ENCODE results near the gene ACKR4. TPM values are rescaled to one million over a fixed set of nuclear protein-coding genes. Genes with fewer than 3 reads are reported as not detected.
"Not testable (repeated sequence)": the region's sequence is repeated elsewhere in the genome, so short reads cannot be mapped to it uniquely, and the experiment has no call there.

The ACKR4 gene
- polyA plus RNA-seq = 1 to 10 TPM in 2 of 3 donors, under 1 TPM in 1; 0.60 to 2.6 (median 1.2) TPM

GRCh38 chr3:132596816-132597433 lies at the start of gene ACKR4:
Gene ACKR4, plus strand, starts transcription at chr3:132597270. Its CDS starts 3,128 bp downstream, at chr3:132600398.
- WGBS, 3 donors = 19 to 43% (median 34%) methylated on average over 2 of the region's 2 CpGs

GRCh38 chr3:132549169-132549568 lies 47.9 kb upstream of the ACKR4 start:
- 60 to 93% (median 88%) methylated on average over 8 of the region's 8 CpGs for WGBS, 3 donors
- no peak overlapping the region for H3K27ac ChIP-seq (ENCODE audit: low read depth, low read length)

More at GRCh38 chr3:132596816-132597433, at the start of gene ACKR4:
- H3K27ac ChIP-seq (ENCODE audit: low read depth, low read length) = no peak within 1 kb of the TSS

- no peak overlapping the region for H3K27ac ChIP-seq (ENCODE audit: low read depth, low read length)
Observed at GRCh38 chr3:132549890-132550578, 47.0 kb upstream of the ACKR4 start.

GRCh38 chr3:132550579-132551305 lies 46.3 kb upstream of the ACKR4 start:
- H3K27ac ChIP-seq (ENCODE audit: low read depth, low read length) = no peak overlapping the region

DNA sequence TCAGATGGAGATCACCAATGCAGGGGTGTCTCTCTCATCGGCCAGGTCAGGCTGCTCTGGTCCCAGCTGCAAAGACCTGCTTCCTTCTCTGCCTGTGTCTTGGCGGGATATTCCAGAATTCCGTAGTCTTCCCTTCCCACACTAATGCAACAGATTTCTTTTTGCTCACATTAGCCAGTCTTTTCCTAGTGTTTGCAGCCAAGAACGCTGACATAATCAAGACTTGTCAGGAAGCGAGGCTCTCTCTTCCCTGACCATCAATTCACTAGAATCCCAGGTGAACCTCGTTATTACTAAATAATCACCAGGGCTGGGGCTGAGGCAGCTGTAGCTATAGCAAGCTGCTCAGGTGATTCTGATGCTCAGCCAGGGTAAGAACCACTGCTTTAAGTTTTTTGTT lies 43.2 kb upstream of the ACKR4 start:
- H3K27ac ChIP-seq (ENCODE audit: low read depth, low read length) = no peak overlapping the region
- WGBS, 3 donors = 46 to 74% (median 55%) methylated on average over 6 of the region's 6 CpGs

More at GRCh38 chr3:132550579-132551305, 46.3 kb upstream of the ACKR4 start:
- 37 to 50% (median 44%) methylated on average over 3 of the region's 3 CpGs for WGBS, 3 donors

DNA sequence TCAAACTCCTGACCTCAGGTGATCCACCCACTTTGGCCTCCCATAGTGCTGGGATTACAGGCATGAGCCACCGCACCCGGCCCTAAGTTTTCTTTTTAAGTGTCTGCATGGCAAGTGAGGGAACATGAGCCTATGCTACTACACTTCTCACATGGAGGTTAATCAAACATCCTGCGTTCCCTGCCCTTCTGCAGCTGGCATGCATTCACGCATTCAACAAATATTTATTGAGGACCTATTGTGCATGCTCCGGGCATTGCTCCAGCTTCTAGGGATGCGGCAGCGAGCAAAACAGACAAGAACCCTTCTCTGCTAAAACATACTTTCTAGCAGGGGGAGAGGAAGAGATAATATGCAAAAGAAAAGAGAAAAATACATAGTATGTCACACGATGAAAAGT lies 42.6 kb upstream of the ACKR4 start:
- 24 to 76% (median 59%) methylated on average over 8 of the region's 8 CpGs for WGBS, 3 donors
- H3K27ac ChIP-seq (ENCODE audit: low read depth, low read length) = no peak overlapping the region

- WGBS, 3 donors = 55 to 83% (median 77%) methylated on average over 5 of the region's 5 CpGs
Observed at GRCh38 chr3:132555306-132556035, 41.6 kb upstream of the ACKR4 start.

GRCh38 chr3:132556036-132556386 lies 41.1 kb upstream of the ACKR4 start:
- H3K27ac ChIP-seq (ENCODE audit: low read depth, low read length) = not testable (repeated sequence)
- 57 to 87% (median 87%) methylated on average over 3 of the region's 3 CpGs for WGBS, 3 donors

More at GRCh38 chr3:132555306-132556035, 41.6 kb upstream of the ACKR4 start:
- H3K27ac ChIP-seq (ENCODE audit: low read depth, low read length) = no peak overlapping the region

DNA sequence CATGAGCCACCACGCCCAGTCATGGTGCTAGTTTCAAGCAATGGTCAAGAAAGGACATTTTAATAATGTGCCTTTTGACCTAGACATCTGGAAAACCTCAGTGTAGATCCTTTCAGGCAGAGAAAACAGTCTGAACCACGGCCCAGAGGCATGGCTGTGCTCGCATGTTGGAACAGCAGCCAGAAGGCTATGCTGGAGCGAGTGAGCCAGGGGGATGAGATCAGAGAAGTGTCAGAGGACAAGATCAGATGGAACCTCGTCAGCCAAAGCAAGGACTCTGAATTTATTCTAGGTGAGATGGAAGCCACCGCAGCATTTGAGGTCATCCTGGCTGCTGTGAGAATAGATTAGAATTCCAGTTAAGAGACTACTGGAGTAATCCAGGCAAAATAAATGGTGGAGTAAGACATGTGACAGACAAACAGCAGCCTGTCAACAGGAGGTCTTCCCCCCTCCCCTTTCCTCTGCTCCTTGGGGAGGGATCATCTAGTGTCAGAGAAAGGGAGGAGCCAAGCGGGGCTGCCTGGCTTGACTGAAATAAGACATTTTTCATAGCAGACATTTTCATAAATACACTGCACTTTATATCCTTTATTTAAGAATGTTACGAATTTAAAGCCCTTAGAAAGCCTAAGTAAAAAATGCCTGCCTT lies 40.4 kb upstream of the ACKR4 start:
- WGBS, 3 donors = 55 to 80% (median 69%) methylated on average over 8 of the region's 8 CpGs
- H3K27ac ChIP-seq (ENCODE audit: low read depth, low read length) = no peak overlapping the region

- WGBS, 3 donors = 84 to 94% (median 89%) methylated on average over 4 of the region's 4 CpGs
- no peak overlapping the region for H3K27ac ChIP-seq (ENCODE audit: low read depth, low read length)
Observed at GRCh38 chr3:132561003-132561402, 36.1 kb upstream of the ACKR4 start.

DNA sequence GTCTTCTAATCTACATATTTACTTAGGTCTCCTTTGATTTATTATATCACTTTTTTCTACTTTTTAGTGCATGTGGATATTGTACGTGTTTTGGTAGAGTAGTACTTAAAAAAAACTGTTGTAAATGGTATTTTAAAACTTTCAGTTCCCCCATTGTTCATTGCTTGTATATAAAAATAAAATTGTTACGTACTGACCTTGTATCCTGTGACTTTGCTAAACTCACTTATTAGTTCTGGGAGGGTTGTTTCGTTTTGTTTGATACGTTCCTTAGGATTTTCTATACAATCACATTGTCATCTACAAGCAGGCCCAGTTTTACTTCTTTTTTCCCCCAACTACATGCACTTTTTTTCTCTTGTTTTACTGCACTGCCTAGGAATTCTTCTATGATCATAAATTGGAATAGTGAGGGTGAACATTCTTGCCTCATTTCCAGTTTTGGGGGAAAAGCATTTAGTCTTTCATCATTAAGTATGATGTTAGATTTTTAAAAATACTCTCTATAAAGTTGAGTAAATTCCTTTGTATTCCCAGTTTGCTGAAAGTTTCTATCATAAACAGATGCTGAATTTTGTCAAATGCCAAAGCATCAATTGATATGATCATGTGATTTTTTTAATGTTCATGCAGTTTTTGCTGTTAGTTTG lies 33.5 kb upstream of the ACKR4 start:
- H3K27ac ChIP-seq (ENCODE audit: low read depth, low read length) = no peak overlapping the region
- 69 to 87% (median 73%) methylated on average over 4 of the region's 4 CpGs for WGBS, 3 donors

- H3K27ac ChIP-seq (ENCODE audit: low read depth, low read length) = no peak overlapping the region
- WGBS, 3 donors = 68 to 85% (median 77%) methylated on average over 2 of the region's 2 CpGs
Observed at GRCh38 chr3:132564070-132564465, 33.0 kb upstream of the ACKR4 start.

DNA sequence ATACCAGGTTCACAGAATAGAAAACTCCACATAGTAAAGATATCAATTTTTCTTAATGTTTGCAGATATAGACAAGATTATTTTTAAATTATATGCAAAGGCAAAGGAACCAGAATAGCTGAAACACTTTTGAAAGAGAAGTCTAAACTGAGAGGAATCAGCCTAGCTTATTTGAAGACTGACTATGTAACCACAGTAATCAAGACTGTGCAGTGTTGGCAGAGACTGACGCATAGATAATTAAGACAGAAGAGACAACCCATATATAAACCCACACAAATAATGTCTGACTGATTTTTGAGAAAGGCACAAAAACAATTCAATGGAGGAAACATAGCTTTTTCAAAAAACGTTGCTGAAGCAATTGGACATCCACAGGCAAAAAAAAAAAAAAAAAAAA lies 28.6 kb upstream of the ACKR4 start:
- H3K27ac ChIP-seq (ENCODE audit: low read depth, low read length) = no peak overlapping the region
- 70 to 77% (median 73%) methylated on average over 2 of the region's 2 CpGs for WGBS, 3 donors

GRCh38 chr3:132569153-132569552 lies 27.9 kb upstream of the ACKR4 start:
- 26 to 50% (median 37%) methylated on average over 2 of the region's 2 CpGs for WGBS, 3 donors
- no peak overlapping the region for H3K27ac ChIP-seq (ENCODE audit: low read depth, low read length)

DNA sequence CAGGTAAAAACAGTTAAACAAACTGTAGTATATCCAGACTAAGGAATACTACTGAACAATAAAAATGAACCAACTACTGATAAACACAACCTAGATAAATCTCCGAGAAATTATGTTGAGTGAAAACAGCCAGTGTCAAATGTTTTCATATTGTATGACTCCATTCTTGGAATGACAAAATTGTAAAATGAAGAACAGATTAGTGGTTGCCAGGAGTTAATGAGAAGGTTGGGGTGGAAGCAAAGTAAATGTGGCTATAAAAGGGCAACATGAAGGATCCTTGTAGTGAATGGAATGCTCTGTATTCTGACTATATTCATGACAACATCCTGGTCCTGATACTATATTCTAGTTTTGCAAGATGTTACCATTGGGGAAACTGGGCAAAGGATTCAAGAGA lies 27.5 kb upstream of the ACKR4 start:
- H3K27ac ChIP-seq (ENCODE audit: low read depth, low read length) = no peak overlapping the region
- WGBS, 3 donors = 28 to 64% (median 55%) methylated on average over 1 of the region's 1 CpG

DNA sequence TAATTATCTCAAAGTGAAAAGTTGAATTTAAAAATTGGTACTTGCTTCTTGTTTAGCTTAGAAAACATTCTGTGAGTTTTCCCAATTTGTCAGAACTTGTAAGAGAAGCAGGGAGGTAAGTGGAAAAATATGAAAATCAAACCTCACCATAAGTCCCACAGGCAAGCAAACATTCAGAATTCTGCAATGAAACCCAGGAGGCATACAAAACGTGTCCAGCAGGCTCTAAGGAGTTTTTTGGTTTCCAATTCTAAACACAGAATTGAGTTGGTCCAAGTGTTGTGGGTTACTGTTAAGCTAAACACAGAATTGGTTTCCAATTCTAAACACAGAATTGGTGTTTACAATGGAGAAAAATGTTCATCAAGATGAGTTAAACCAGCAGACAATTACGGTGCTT lies 27.1 kb upstream of the ACKR4 start:
- WGBS, 3 donors = 69 to 87% (median 77%) methylated on average over 2 of the region's 2 CpGs
- no peak overlapping the region for H3K27ac ChIP-seq (ENCODE audit: low read depth, low read length)

GRCh38 chr3:132573797-132574211 lies 23.3 kb upstream of the ACKR4 start:
- no peak overlapping the region for H3K27ac ChIP-seq (ENCODE audit: low read depth, low read length)
- WGBS, 3 donors = 59 to 70% (median 65%) methylated on average over 5 of the region's 5 CpGs

- H3K27ac ChIP-seq (ENCODE audit: low read depth, low read length) = no peak overlapping the region
- WGBS, 3 donors = 75 to 95% (median 86%) methylated on average over 1 of the region's 1 CpG
Observed at GRCh38 chr3:132587401-132587800, 9.7 kb upstream of the ACKR4 start.

Data from adipose tissue (tissue), 3 donors.